GM19023 (cell line): ENCODE measurements around the gene BMPR1B.

Source experiments
- ATAC-seq: cut with Tn5 transposase; IDR thresholded peaks from one replicate; pipeline ENCODE4 v1.9.1; 2021; ENCODE audit warnings: mild to moderate bottlenecking, moderate library complexity; ENCODE audit not compliant: unreplicated experiment

BMPR1B gene

DNA sequence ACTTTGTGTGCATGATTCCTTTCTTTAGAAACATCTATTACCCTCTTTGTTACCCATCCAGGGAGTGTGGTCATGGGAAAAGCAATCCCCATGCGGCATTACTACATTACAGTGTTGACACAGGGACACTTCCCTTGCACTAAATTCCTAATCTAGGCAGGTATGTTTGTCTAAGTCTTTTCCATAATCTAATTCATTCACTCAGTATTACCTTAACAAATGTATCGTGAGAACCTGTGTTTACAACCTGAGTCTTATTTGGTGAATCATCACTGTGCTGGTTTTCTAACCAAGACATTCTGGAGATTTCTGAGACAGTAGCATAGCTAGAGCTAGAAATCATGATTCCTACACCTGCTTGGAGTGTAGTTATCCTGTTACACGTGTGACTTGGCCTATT, 326.8 kb downstream of the BMPR1B start:
- ATAC-seq, result no peak

DNA sequence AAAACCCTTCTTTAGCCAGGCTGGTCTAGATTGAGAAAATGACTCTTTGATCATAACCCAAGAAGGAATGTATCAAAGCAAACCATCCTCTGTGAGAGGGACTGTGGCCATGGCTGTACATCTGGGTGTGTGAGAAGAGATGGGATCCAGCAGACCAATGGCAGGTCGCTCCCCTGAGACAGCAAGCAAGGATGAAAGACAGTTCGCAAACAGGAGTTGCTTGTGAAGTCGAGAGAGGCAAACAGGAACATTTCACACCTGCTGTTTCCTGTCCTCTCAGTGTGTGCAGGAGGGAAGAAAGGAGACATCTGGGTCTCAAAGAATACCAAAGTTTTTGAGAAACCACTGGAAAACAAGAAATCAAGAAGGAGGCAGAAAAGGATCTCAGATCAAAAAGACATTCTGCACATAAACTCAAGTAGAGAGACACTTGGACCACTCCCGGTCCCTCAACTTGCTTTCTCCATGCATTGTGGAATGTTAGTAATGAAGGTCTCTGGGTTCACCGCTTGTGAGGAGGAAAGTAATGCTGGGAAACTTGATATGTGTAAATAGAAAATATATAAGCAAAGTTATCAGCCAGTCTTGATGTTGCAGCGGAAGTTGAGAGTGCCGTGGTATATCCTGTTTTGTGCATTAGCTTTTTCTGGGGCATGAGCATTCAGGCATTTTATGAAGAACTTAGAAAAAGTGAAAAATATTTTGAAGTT, 327.5 kb downstream of the BMPR1B start:
- no peak for ATAC-seq

DNA sequence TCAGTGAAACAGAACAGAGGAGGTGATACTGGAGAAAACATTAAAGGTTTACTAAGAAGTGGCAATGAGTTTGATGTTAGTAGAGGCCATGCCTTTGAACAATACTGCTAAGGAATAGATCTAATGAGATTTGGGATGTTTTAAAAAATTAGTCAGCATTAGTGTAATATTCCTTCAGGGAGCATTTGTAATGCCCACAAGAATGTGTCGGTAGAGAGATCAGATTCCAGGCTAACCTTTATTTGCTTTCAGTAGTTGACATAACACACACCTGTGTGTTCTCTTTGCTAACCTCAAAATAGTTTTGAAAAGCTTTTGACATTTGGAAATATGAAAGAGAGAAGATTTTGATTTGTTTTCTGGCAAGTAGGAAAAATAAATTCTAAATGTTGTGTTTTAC, 328.8 kb downstream of the BMPR1B start:
- no peak for ATAC-seq

DNA sequence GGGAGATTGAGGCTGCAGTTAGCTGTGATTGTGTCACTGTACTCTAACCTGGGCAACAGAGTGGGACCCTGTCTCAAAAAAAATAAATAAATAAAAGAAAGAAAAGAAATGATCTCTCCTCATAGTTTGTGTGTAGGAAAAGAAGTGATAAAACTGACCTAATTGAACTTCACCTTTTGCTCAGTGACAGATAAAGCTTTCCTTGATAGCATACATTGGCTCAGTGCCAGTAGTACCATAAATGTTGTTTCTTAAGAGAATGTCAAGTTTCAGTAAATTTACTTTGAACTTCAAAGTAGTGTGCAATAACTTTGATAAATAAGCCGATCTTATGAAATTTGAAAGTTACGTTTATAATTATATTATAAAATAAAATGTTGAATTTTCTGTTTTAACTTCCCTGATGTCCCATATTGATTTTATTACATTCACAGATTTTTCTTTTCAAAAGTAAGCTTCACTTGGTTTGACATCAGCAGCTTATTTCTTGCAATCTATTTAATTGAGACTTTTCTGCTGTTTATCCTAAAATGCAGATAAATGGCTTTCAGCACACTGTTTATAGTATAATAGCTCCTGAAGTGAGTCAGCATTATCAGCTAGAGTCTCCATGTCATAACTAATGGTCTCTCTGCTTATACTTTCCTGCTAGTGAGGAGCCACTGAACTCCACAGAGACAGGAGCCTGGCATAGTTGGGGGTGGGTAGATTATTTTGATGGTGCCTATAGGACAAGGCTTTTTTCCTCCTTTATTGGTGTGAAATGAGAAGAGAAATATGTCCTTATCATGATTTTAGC, 330.1 kb downstream of the BMPR1B start:
- no peak for ATAC-seq

DNA sequence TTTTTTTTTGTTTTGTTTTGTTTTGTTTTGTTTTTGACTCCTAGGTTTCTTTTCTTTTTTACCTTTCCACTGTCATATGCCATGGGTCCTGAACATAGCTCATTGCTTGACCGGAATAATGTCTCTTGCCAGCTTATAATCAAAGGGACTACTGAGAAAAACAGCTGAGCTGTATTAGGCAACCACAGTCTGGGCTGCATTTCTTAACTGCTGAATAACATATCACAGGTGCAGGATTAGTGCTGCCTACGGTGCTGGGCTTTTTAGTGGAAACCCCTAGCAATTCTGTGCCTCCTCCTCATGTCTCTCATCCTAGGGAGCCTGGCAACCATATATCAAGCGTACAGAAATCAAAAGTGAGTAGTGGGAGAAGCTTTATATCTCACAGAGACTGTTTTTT, 333.5 kb downstream of the BMPR1B start:
- ATAC-seq, result no peak

DNA sequence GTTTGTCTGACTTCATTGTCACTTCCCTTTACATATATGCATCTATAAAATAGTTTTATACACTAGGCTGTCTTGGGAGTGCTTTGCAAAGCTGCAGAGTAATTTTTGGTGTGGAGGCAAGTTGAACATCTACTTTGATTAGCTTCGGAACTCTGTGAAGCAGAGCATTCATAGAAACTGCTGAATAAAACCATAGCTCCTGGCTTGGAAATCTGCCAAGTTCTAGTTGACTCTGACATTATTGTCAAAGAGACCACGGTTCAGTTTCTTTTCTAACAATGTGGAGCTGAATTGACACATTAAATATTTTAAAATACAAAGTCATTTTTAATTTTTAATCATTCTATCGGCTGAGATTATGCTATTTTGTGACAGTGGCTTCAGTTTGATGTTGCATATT, 335.0 kb downstream of the BMPR1B start:
- ATAC-seq, result no peak

DNA sequence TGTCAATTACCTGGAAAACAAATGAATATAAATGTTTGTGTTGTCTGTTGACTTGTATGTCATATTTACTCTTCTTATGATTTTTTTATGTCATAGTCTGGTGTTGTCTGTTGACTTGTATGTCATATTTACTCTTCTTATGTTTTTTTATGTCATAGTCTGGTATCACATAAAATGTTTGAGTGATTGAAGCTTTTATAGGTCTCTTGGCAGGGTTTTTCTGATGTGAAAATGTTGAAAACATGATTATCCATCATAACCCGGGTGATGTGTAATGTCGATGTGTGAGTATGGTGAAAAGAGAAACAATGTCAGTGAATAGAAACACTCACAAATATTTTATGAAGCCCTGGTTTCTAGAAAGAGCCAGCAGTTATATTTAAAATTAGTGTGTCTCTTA, 335.7 kb downstream of the BMPR1B start:
- ATAC-seq, result no peak

DNA sequence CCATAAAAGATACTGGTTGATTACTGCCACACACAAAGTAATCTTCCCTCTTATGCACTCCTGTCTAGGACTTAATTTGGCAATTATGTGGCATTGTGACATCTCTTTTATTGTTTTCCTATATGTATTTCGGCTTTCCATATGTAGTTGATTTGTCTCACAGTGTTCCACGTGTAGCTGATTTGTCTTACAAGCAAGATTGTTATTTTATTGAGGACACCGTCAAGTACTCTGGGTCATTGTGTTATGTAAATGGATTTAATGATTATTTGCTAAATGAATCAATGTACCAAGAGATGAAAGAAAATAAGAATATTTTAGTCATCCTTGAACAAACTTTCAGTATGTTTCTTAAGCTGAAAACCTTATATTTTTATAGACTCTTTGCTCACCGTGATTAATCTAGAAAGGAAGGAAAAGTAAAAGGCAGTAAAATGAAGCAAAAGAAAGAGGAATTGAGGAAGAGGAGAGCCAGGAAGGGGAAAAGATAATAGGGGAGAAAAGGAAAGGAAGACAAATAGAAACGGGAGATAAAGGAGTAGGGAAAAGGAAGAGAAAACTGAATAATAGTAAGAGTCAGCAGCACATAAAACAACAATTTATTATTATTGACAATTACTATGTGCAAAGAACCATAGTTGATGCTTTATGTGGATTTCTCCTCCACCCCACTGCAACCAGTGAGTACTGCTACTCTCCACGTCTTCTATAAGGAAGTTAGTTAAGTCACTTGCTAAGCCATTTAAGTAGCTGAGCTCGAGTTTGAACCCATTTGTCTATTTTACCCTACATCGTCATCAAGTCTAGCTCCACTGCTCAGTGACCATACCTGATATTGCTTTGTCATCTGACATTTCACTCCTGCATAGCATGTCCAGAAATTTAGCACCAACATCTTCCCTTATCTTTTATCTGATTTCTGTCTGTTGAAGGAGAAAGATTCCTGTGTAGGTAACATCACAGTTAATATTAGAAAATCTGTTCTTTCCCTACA, 336.5 kb downstream of the BMPR1B start:
- ATAC-seq, result no peak

DNA sequence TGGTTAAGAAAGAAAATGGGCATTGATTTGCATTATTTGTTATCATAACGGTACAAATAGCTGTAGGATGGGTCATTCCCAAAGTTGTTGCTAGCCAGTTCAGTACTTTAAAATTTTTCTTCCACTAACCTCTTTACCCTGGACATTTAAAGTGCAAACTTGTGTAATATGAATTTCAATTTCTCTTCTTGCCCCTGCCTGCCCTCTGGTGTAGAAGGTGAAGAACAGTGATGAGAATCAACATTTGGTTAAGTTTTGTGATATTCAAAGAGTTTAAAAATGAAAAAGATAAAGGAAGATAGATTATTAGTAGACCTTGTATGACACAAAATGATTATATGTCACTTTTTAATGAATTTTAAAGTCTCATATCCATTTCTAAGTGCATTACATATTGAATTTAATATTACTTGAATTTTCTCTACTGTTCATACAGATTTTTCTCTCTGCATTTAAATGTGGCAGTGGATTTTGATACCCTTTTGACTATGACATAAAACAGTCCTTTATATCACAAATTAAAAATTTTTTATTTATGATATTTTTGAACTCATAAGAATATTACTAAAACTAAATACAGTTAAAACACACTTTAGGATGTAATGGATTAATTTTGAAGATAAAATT, 337.7 kb downstream of the BMPR1B start:
- no peak for ATAC-seq

DNA sequence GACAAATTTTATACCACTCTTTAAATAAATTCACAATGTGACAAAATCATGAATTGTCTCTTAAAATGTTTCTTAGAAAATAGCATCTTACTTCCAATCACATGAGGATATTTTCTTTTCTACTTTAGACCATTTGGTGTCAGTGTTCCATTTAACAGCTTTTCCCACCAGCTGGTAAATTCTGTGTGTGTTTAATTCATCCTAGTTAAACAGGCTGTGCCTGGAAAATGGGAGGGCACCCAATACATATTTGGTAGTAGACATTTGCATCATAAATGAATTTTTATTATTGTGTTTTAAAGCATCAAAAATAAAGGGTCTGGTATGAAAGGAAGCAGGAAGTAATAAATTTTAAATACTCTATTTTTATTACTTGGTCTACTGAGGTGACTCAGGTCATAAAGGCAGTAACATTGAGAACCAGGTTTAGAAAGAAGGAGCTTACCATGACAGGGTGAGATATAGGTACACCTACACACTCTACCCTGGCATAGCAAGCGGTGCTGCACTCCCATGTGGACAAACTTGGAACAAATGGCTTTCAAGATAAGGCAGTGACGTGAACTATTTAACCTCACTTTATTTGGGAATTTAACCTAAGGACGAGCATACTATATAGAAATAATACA, 344.5 kb downstream of the BMPR1B start:
- ATAC-seq, result no peak

DNA sequence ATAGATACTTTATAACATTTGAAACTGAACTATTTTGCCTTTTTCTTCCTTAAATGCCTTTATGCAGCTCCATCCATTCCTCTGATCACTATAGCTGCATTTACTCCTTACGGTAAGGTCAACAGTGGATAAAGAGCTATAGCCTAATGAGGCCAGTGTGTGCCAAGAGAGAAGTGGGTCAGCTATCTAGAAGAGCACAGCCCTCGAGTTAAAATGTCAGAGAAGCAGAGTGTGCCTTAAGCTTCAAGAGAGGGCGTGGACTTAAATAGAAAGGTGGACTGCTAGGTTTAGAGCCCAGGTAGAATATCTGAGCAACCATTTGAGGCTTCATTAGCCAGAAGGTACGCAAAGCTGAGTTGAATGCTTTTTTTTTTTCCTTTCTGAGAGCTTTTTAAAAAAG, 347.4 kb downstream of the BMPR1B start:
- ATAC-seq, result no peak

DNA sequence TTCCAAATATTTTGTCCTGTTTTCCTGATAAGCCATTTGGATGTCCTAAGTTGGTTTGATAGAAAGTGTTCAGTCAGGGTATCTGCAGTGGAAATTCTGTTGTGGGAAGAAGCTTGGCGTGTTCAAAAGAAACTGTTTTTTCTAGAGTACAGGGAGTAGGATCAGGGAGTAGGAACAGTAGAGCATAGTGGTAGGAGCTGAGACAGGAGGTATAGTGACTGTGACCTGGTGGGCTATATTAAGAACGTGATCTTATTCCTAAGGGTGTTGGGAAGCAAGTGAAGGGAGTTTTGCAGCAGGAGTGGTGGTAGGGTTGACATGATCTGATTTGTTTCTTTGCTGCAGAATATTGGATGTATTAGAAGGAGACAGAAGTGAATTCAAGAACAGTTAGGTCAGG, 348.2 kb downstream of the BMPR1B start:
- ATAC-seq, result no peak

DNA sequence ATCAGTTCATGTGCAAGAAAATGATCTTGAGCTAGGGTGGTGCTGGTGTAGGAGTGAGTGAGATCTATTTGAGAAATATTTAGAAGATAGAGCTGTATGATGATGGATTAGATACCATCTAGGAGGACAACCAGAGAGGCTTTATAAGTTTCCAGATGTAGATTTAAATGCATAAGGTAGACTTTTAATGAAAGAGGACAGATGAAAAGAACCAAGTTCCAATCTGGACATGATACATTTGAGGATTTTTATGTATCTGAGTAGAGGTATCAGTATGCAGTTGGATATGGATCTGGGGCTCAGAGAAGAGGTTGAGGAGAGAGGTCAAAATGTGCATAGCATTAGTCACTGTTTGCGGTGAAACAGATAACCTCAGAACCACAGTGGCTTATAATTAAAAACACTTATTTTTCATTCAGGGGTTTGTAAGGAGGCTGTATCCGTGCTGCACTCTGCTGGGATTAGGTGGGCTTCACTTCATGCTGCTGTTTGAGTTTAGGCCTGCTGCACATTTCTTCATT, 348.7 kb downstream of the BMPR1B start:
- ATAC-seq, result no peak

DNA sequence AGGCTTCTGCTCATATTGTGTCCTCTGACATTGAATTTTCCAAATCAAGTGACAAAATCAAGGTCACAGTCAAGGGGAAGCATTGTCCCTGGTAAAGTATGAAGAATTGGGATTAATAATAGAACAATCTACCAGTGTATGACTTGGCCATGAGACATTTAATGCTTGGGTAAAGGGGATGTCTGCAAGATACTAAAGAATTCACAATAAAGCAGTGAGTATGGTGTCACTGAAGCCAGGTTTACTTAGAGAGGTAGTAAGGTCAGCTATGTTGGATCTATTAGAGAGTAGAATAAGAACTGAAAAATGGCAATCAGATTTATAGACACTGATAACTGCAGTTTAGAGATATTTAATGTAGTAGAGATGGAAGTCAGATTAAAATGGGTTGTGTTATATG, 349.2 kb downstream of the BMPR1B start:
- ATAC-seq, result no peak

DNA sequence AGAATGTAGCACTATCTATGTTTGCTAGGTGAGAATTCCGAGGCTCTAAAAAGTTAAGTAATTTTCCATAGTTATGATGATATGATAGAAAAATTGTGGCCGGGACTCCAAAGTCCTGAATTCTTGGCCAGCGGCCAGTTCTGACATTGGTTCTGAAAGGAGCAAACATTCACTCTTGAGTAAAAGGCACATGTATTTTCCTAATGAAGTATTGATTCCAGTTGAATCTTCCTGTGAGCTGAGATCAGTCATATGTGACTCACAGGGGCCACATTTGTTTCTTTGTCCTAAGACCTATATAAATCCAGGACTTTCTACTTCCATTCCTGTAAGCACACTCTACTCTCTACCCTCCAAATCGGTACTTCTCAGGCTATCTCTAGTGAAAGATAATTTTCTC, 349.9 kb downstream of the BMPR1B start:
- ATAC-seq, result no peak

DNA sequence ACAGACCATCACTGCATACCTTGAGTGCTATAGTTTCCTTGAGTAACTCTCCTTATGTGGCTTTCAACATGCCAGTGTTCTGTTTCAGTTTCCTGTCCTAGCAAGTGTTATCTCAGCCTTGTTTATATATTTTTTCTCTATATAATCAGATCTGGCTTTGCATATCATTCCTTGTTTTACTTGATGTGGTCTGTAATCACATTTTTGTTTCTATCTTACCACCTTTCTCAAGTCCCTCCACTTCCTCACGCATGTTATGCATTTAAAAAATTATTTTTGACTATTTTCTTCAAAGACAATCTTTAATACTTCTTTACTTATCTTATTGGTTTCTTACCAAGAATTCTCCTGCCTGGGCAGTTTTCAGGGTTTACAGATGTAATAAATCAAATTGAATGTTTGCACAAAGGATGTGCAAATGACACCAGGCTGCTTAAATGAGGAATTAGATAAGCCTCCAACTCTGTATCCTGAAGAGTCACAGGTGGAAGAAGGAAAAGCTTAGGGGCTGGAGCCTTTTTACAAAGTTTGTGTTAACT, 351.2 kb downstream of the BMPR1B start:
- ATAC-seq, result no peak

DNA sequence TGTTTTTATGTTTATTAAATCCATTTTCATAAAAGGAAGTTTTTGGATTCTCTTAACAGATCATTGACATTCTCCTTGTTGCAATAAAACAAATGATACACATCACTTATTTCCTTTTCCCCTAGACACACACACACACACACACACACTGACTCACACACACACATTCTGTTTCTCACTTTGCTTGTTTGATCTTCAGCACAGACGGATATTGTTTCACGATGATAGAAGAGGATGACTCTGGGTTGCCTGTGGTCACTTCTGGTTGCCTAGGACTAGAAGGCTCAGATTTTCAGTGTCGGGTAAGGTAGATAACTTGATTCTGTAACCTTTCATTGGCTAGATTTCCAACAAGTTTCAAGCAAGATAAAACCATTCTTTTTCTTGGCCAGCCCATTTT, 356.8 kb downstream of the BMPR1B start:
- no peak for ATAC-seq

DNA sequence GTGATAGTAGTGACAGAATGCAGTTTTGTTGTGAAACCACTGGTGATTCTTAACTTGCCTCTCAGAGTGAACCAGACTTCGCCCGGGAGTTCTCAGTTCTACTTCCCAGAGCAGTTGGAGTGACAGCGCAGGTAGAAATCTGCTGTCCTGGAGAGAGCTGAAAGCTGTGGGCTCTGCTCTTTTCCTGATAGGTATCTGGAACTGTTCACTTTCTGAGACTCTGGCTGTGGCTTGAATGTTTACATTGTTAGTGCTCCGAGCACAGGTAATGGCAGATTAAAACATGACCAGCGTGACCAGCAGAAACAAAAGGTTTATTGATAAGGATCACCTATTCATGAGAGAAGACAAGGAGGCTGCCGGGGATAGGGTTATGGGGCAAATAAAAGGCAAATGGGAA, 360.7 kb downstream of the BMPR1B start:
- ATAC-seq, result no peak

DNA sequence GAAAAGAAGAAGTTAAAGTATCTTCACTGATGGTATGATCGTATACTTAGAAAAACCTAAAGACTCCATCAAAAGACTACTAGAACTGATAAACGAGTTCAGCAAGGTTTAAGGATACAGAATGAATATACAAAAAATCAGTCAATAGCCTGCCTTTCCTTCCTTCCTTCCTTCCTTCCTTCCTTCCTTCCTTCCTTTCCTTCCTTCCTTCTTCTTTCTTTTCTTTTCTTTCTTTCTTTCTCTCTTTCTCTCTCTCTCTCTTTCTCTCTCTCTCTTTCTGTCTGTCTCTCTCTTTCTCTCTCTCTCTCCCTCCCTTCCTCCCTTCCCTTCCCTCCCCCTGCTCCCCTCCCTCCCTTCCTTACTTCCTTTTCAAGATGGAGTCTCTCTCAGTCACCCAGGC, 362.7 kb downstream of the BMPR1B start:
- no peak for ATAC-seq

DNA sequence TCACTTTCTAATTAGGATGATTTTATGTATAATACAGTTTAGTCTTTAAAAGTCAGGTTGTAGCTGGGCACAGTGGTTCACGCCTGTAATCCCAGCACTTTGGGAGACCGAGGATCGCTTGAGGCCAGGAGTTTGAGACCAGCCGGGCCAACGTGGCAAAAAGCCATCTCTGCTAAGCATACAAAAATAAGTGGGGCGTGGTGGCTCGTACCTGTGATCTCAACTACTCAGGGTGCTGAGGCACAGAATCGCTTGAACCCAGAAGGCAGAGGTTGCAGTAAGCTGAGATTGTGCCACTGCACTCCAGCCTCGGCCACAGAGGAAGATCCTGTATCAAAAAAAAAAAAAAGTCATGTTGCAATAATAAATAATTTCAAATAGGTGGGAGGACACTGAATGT, 364.2 kb downstream of the BMPR1B start:
- no peak for ATAC-seq
